HAP-1 (cell line): ENCODE data around the gene UGT3A1.
"Not testable (repeated sequence)": the region's sequence is repeated elsewhere in the genome, so short reads cannot be mapped to it uniquely, and the experiment has no call there.

Source experiments
- DNase-seq, 2 experiments: peaks; one replicate each; pipeline ENCODE4 v3.0.0-alpha.2; 2016 to 2020; ENCODE audit warnings: low spot score in 2 of 2
- H3K27me3 ChIP-seq: fragments of 250-450 bp; sonication (Bioruptor Pico); 2 replicates; pipeline ENCODE4 v1.5.1; 2020; ENCODE audit warnings: low read depth, mild to moderate bottlenecking, moderate library complexity
- H3K36me3 ChIP-seq: fragments of 250-450 bp; sonication (Bioruptor Pico); replicated peaks from 2 replicates; pipeline ENCODE4 v1.5.1; 2020; ENCODE audit warnings: mild to moderate bottlenecking
- H3K4me1 ChIP-seq: fragments of 250-450 bp; sonication (Bioruptor Pico); 2 replicates; pipeline ENCODE4 v1.5.1; 2020; ENCODE audit warnings: mild to moderate bottlenecking
- H3K4me3 ChIP-seq: fragments of 250-450 bp; sonication (Bioruptor Pico); 2 replicates; pipeline ENCODE4 v1.5.1; 2020; ENCODE audit warnings: mild to moderate bottlenecking, moderate library complexity
- H3K9me3 ChIP-seq: fragments of 250-450 bp; sonication (Bioruptor Pico); 2 replicates; pipeline ENCODE4 v1.5.1; 2020; ENCODE audit warnings: mild to moderate bottlenecking, moderate library complexity
- in situ Hi-C: fragments of 300-500 bp; cut with MboI; formaldehyde crosslinking; loops from 3 replicates; pipeline ENCODE4 v1.14.3; 2020; ENCODE audit warnings: low sequenced_read_pairs, inconsistent platforms, mixed read lengths

The UGT3A1 gene, protein sequence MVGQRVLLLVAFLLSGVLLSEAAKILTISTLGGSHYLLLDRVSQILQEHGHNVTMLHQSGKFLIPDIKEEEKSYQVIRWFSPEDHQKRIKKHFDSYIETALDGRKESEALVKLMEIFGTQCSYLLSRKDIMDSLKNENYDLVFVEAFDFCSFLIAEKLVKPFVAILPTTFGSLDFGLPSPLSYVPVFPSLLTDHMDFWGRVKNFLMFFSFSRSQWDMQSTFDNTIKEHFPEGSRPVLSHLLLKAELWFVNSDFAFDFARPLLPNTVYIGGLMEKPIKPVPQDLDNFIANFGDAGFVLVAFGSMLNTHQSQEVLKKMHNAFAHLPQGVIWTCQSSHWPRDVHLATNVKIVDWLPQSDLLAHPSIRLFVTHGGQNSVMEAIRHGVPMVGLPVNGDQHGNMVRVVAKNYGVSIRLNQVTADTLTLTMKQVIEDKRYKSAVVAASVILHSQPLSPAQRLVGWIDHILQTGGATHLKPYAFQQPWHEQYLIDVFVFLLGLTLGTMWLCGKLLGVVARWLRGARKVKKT

DNA sequence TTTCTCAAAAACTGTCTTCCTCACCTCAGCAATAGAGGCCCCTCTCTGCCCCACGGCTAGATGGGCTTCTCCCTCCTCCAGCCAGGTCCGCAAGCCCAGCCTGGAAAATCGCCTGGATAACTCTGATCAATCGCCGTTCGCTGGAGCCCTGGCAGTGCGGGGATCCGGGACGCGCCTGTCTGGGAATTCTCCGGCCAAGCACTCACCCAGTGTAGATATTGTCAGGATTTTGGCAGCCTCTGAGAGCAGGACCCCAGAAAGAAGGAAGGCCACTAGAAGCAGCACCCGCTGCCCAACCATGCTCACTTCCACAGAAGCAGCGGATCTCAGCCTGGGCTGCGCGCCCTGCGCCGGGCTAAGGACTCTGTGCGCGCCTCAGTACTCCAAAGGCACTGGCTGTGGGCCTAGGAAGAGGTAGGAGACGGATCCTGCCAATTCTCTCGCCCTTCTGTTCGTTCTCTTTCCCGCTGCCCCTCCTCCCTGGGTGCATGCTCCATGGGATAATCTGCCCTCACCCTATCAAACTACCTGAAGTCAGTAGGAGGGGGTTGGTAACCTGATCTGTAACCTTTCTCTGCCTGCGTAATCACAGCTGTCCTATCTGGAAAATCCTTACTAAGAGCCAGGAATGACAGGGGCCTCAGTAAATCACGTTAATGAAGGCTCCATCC lies at the start of gene UGT3A1:
UGT3A1 (minus strand) TSS at position 450 of the 671 bp plus-strand sequence; CDS start at position 300, 150 bp downstream.
- no peaks in the 10 kb centered on the region; the same call in 1 of the 2 replicates for H3K9me3 ChIP-seq
- no peak within 1 kb of the TSS for H3K4me3 ChIP-seq
- H3K27me3 ChIP-seq: 0 out of 2 replicates have a peak, but pooled peaks cover 2% of the 10 kb centered on the region
- H3K4me1 ChIP-seq: no peaks in the 10 kb centered on the region
- H3K36me3 ChIP-seq: no peaks in the 10 kb centered on the region
- in situ Hi-C loops: no loop called here
- DNase-seq: no peak

DNA sequence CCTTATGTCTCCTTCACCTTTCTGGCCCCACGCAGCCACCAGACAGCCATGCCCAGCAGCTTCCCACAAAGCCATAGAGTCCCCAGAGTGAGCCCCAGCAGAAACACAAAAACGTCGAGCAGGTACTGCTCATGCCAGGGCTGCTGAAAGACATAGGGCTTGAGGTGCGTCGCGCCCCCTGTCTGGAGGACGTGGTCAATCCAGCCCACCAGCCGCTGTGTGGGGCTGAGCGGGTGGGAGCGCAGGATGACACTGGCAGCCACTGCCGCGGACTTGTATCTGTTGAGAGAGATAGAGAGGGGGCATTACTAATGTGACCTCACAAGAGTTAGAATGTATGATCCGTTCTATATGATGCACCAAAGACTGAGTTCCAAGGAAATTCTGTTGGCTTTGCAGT lies 44.5 kb upstream of the UGT3A1 start:
- DNase-seq: no peak
- no peaks in the 10 kb centered on the region for H3K27me3 ChIP-seq
- no peaks in the 10 kb centered on the region for H3K4me1 ChIP-seq
- in situ Hi-C loops: no loop called here
- no peak overlapping the region for H3K4me3 ChIP-seq
- H3K9me3 ChIP-seq: no peaks in the 10 kb centered on the region
- no peaks in the 10 kb centered on the region for H3K36me3 ChIP-seq

DNA sequence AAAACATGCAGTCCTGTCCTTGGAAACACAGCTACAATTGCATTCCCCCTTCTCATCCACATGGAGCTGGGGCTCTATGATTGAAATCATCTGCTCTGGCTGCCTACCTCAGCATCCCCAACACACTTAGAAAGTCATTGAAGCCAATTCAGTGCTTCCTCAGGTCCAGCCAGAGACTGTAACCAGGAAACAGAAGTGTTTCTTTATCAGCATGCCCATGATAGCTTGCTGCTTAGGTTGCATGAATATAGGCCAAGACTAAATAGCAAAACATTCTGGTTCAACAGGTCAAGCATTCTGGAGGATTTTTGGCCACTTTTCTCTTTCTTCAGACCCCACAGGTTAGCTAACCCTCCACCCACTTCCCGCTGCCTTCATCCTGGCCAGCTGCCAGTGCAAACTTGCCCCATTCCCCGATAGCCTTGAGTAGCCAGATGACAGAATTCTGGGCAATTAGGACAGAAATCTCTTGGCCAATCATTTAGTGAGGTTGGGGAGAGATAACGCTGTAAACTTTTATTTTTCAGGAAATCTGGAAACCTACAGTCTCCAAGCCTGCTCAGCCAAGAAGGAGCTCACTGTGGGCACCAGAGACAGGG lies 43.4 kb upstream of the UGT3A1 start:
- H3K27me3 ChIP-seq, DNase-seq, in situ Hi-C loops, H3K36me3 ChIP-seq, H3K4me3 ChIP-seq, H3K4me1 ChIP-seq, H3K9me3 ChIP-seq: not testable (repeated sequence)

DNA sequence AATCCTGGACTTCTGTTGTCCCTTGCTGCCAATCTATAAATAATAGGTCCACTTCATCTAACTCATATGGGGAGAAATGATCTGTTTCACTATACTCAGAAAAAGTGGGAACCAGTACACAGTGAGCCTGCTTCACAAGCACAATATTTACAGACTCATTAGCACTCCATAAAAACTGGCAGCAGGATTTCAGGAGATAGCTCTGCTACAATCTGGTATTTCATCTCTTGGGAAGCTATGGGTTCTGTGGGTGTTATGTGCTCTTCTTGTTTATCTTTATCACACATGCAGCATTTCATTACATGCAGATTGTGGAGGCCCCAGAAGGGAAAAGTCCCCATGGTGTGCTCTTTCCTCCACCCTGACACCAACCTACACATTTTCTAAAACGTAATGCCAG lies 42.3 kb upstream of the UGT3A1 start:
- Histone ChIP-seq H3K36me3 (no peaks in the 10 kb centered on the region), H3K27me3 (no peaks in the 10 kb centered on the region), H3K4me1 (no peaks in the 10 kb centered on the region), H3K4me3 (no peak overlapping the region), H3K9me3 (no peaks in the 10 kb centered on the region)
- in situ Hi-C loops: no loop called here
- no peak for DNase-seq

DNA sequence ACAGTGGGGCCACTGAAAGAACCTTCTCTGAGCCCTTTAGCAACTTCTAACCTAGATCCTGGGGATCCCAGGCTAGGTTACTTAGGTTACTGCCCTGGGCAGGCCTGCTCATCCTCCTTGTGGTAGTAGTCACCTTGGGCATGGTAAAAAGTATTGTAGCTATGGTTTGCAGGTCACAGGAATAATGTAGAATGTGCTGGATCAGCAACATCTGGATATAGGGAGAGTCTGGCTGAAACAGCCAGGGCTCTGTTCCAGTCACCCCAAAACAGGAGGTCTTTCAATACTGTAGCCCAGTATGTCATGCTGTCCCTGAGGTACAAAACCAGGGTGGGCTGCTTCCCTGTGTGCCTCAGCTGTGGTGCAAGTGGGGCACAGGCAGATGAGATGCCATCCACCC lies 41.9 kb upstream of the UGT3A1 start:
- Histone ChIP-seq H3K4me3 (no peak overlapping the region), H3K4me1 (no peaks in the 10 kb centered on the region)
- in situ Hi-C loops: no loop called here

DNA sequence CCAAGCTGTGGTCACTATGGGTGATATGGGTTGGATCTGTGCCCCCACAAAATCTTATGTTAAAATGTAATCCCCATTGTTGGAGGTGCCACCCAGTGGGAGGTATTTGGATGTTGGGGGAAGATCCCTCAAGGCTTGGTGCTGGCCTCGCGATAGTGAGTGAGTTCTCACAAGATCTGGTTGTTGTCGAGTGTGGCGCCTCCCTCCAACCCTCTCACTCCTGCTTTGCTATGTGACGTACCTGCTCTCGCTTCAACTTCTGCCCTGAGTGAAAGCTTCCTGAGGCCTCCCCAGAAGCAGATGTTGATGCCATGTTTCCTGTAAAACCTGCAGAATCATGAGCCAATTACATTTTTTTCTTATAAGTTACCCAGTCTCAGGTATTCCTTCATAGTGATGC lies 40.0 kb upstream of the UGT3A1 start:
- Histone ChIP-seq H3K9me3 (no peaks in the 10 kb centered on the region), H3K36me3 (no peaks in the 10 kb centered on the region), H3K27me3 (no peaks in the 10 kb centered on the region), H3K4me3 (no peak overlapping the region), H3K4me1 (no peaks in the 10 kb centered on the region)
- DNase-seq: no peak
- in situ Hi-C loops: no loop called here

More for the DNA sequence above, 41.9 kb upstream of the UGT3A1 start:
- Histone ChIP-seq H3K27me3 (no peaks in the 10 kb centered on the region), H3K9me3 (no peaks in the 10 kb centered on the region), H3K36me3 (no peaks in the 10 kb centered on the region)
- no peak for DNase-seq

DNA sequence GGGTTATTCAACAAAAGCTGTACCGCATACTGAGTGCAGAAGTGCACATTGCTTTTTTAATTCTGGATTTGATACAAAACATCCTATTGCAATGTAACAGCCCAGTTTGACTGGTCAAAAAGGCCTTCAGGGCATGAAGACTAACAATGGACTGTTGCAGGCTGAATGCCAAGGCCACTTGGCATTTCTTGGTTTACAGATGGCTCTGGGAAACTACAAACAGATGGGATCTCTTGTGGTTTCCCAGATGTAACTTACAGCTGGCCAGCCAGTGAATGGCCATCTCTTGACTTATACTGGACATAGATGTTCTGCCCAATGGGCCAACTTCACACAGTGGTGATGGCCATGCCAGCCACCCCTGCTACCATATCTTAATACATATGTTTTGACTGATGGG lies 38.7 kb upstream of the UGT3A1 start:
- DNase-seq: no peak

DNA sequence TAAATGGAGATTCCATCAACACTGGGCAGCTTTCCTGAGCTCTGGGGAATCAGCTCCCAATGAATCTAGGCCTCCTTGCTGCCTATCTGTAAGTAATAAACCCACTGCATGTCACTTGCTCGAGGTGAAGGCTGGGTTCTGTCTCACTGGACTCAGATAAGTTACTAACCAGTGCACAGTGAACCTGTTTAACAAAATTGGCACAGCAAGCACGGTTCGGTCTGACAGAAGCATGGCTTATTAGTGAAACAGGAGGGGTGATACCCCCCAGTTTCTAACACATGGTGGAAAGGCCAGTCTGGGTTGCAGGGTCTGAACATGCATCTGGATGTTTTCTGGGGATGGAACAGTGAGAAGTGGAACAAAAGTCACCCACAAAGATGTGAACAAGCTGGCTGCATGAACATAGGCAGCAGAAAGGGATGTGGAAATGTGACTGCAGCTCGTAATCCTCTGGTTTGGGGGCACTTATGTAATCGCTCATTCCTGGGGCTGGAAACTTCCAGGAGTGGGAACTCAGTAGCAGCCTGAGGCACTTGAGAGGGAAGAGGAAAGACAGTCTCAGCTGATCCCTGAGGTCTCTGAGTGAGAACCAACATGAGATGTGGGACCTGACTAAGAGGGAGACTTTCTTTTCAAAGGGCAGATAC lies 37.8 kb upstream of the UGT3A1 start:
- DNase-seq: no peak
- H3K4me1 ChIP-seq: no peaks in the 10 kb centered on the region
- H3K36me3 ChIP-seq: no peaks in the 10 kb centered on the region
- in situ Hi-C loops: no loop called here
- H3K4me3 ChIP-seq: no peak overlapping the region
- no peaks in the 10 kb centered on the region for H3K27me3 ChIP-seq
- no peaks in the 10 kb centered on the region for H3K9me3 ChIP-seq

More for the DNA sequence above, 38.7 kb upstream of the UGT3A1 start:
- Histone ChIP-seq H3K4me1 (no peaks in the 10 kb centered on the region), H3K36me3 (no peaks in the 10 kb centered on the region), H3K4me3 (no peak overlapping the region), H3K27me3 (no peaks in the 10 kb centered on the region), H3K9me3 (no peaks in the 10 kb centered on the region)
- in situ Hi-C loops: no loop called here

DNA sequence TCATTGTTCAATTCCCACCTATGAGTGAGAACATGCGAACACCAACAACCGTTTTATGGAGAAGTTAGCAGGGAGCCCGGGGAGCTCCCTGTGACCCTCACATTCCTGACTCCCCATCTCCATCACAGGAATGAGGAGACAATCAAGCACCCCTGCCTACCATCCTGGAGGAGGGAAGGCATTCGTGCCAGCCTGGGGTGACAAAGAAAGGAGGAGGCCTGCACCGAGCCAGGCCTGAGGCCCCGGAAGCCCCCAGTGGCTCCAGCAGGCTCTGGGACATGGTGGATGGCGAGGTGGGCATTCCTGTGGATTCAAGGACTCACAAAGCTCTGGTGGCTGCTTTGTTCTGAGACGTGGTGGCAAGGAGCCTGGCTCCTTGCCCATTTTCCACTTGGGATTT lies 36.5 kb upstream of the UGT3A1 start:
- H3K4me1 ChIP-seq: no peaks in the 10 kb centered on the region
- no peaks in the 10 kb centered on the region for H3K36me3 ChIP-seq
- no peaks in the 10 kb centered on the region for H3K27me3 ChIP-seq
- no peaks in the 10 kb centered on the region for H3K9me3 ChIP-seq
- H3K4me3 ChIP-seq: no peak overlapping the region
- in situ Hi-C loops: no loop called here
- no peak for DNase-seq

DNA sequence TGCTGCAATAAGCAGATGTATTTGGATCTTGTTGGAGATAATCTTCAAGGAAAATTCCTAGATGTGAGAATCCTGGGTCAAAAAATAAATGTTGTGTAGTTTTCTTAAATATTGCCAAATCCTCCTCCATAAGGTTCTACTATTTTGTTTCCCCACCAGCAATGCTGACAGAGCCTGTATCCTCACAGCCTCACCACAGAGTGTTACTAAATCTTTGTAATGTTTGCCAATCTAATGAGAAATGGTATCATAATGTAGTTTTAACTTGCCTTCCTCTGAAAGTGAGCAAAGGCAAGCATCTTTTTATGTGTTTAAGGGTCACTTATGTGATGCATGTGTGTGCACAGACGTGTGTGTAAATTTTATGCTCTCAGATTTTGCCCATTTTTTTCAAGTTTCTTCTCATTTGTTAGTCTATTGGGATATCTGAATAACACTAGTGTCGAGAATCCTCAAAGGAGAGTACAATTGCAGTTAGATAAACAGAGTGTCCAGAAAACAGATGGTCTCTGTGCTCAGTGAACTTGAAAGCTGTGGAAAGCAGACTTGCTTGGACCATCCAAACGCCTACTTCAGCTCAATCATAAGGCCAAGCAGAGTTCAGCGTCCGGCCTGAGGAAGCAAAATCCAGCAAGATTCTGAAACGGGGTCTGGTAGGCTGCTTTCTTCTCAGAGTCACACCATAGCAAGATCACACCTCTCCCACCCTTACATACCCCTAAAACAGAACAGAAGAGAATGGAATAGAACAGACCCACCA lies 35.7 kb upstream of the UGT3A1 start:
- Histone ChIP-seq H3K4me1 (no peaks in the 10 kb centered on the region), H3K9me3 (no peaks in the 10 kb centered on the region), H3K36me3 (no peaks in the 10 kb centered on the region), H3K27me3 (no peaks in the 10 kb centered on the region), H3K4me3 (no peak overlapping the region)
- in situ Hi-C loops: no loop called here
- DNase-seq: no peak

DNA sequence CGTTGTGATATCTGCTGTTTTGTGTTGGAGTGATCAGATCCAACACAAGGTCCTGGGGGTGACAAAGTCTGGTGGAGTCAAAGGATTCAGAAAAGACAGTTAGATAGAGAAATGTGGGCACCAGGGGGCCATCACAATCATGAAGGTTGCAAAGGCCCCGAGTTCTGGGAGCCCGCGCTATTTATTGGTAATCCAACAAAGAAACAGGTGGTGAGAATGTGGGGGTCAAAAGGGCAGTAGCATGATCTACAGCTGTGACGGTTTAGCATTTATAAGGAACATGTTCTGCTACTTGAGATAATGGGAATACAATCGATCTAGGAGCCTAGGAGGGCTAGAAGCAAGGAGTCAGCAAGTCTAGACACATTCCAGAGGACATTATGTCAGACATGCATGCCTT lies 31.1 kb upstream of the UGT3A1 start:
- in situ Hi-C loops, H3K9me3 ChIP-seq, H3K36me3 ChIP-seq, DNase-seq, H3K4me1 ChIP-seq, H3K27me3 ChIP-seq, H3K4me3 ChIP-seq: not testable (repeated sequence)

DNA sequence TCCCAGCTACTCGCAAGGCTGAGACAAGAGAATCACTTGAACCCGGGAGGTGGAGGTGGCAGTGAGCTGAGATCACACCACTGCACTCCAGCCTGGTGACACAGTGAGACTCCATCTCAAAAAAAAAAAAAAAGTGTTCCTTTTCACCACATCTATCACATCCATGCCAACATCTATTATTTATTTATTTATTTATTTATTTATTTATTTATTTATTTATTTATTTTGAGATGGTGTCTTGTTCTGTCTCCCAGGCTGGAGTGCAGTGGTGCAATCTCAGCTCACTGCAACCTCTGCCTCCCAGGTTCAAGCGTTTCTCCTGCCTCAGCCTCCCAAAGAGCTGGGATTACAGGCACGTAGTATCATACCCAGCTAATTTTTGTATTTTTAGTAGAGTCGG lies 28.4 kb upstream of the UGT3A1 start:
- H3K4me1 ChIP-seq, H3K27me3 ChIP-seq, H3K4me3 ChIP-seq, in situ Hi-C loops, DNase-seq, H3K9me3 ChIP-seq, H3K36me3 ChIP-seq: not testable (repeated sequence)

DNA sequence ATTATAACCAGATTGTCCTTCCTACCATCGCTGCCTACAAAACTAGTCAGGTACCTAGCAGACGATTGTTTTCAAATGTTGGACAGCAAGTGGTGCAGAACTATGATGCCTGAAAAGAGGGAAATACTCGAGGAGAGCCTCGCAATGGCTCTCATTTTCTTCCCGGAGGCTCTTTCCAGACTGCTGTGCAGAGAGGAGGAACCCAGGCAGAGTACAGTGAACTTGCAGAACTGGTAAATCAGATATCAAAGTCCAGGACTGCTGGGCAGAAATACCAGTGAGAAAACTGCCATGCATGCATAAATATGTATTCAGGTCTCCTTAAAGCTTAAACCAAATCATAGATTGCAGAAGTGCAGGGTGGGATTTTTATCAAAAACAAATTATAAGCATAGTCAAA lies 26.4 kb upstream of the UGT3A1 start:
- no peak overlapping the region for H3K4me3 ChIP-seq
- in situ Hi-C loops: no loop called here
- no peak for DNase-seq
- no peaks in the 10 kb centered on the region for H3K27me3 ChIP-seq
- H3K4me1 ChIP-seq: no peaks in the 10 kb centered on the region
- H3K9me3 ChIP-seq: 0 out of 2 replicates have a peak, but pooled peaks cover 3% of the 10 kb centered on the region
- H3K36me3 ChIP-seq: no peaks in the 10 kb centered on the region
